GM23338 (cell line): Measurements from ENCODE around the gene ENOX1. TPM values are rescaled to one million over a fixed set of nuclear protein-coding genes. Genes with fewer than 3 reads are reported as not detected.
A peak's percentile ranks its signal among the peaks of the same experiment; 100 is the strongest.

Experiments
- ATAC-seq: fragments of 200-7000 bp; cut with Tn5 transposase; 3 replicates; pipeline ENCODE4 v1.9.1; 2020
- DNase-seq: peaks from one replicate; pipeline ENCODE4 v3.0.0-alpha.2; 2015; ENCODE audit warnings: low spot score
- H2AFZ ChIP-seq: fragments of 200-600 bp; sonication (generic); 2 replicates; pipeline ENCODE4 v1.8.0; 2016; ENCODE audit warnings: antibody characterized with exemption, mild to moderate bottlenecking, moderate library complexity
- H3F3A ChIP-seq: fragments of 200-600 bp; sonication (generic); replicated peaks from 2 replicates; pipeline ENCODE4 v1.8.0; 2017; ENCODE audit warnings: antibody characterized with exemption, mixed run types, low read depth
- H3K27ac ChIP-seq: fragments of 200-600 bp; sonication (generic); 2 replicates; pipeline ENCODE4 v1.6.1; 2016; ENCODE audit warnings: low read depth
- H3K27me3 ChIP-seq: fragments of 200-600 bp; sonication (generic); 2 replicates; pipeline ENCODE4 v1.8.0; 2016; ENCODE audit warnings: mild to moderate bottlenecking, mixed run types, moderate library complexity; ENCODE audit not compliant: insufficient read depth
- H3K36me3 ChIP-seq: fragments of 200-600 bp; sonication (generic); 2 replicates; pipeline ENCODE4 v1.8.0; 2016; ENCODE audit warnings: mild to moderate bottlenecking; ENCODE audit not compliant: insufficient read depth
- H3K4me1 ChIP-seq: fragments of 200-600 bp; sonication (generic); 2 replicates; pipeline ENCODE4 v1.8.0; 2016; ENCODE audit warnings: mild to moderate bottlenecking, moderate library complexity; ENCODE audit not compliant: insufficient read depth
- H3K4me2 ChIP-seq: fragments of 200-600 bp; sonication (generic); 2 replicates; pipeline ENCODE4 v1.7.1; 2017; ENCODE audit warnings: mixed run types
- H3K4me3 ChIP-seq: fragments of 200-600 bp; sonication (generic); 2 replicates; pipeline ENCODE4 v1.6.1; 2016; ENCODE audit warnings: mixed run types
- H3K79me2 ChIP-seq: fragments of 200-600 bp; sonication (generic); replicated peaks from 2 replicates; pipeline ENCODE4 v1.8.0; 2017; ENCODE audit warnings: mild to moderate bottlenecking; ENCODE audit not compliant: insufficient read depth
- H3K9me2 ChIP-seq: fragments of 200-600 bp; sonication (generic); 2 replicates; pipeline ENCODE4 v1.8.0; 2017; ENCODE audit not compliant: insufficient read depth
- H4K20me1 ChIP-seq: fragments of 200-600 bp; sonication (generic); replicated peaks from 2 replicates; pipeline ENCODE4 v1.8.0; 2017; ENCODE audit warnings: mild to moderate bottlenecking; ENCODE audit not compliant: insufficient read depth
- H3K27ac Mint-ChIP-seq: 2 replicates; pipeline ENCODE4 v1.8.0; 2020; ENCODE audit warnings: inconsistent platforms, mild to moderate bottlenecking, moderate library complexity, mixed read lengths
- H3K27me3 Mint-ChIP-seq: 3 replicates; pipeline ENCODE4 v1.8.0; 2022; ENCODE audit warnings: low read depth, mild to moderate bottlenecking, moderate library complexity, mixed read lengths, inconsistent platforms; ENCODE audit not compliant: insufficient read depth, poor library complexity
- H3K36me3 Mint-ChIP-seq: 3 replicates; pipeline ENCODE4 v1.8.0; 2021; ENCODE audit warnings: low read depth, mild to moderate bottlenecking, inconsistent platforms, moderate library complexity, mixed read lengths
- H3K4me1 Mint-ChIP-seq: 3 replicates; pipeline ENCODE4 v1.8.0; 2020; ENCODE audit warnings: mild to moderate bottlenecking, inconsistent platforms, mixed read lengths
- H3K4me3 Mint-ChIP-seq: 3 replicates; pipeline ENCODE4 v1.8.0; 2021; ENCODE audit warnings: moderate library complexity, mild to moderate bottlenecking, inconsistent platforms, mixed read lengths
- H3K9me3 Mint-ChIP-seq: 3 replicates; pipeline ENCODE4 v1.8.0; 2020; ENCODE audit warnings: moderate library complexity, mild to moderate bottlenecking, inconsistent platforms, mixed read lengths
- CREB1 ChIP-seq: fragments of 250-450 bp; sonication (Bioruptor Pico); IDR thresholded peaks from 2 replicates; pipeline ENCODE4 v1.5.0; 2020; ENCODE audit warnings: low read depth, mild to moderate bottlenecking, moderate library complexity
- EZH2 ChIP-seq: fragments of 200-600 bp; sonication (generic); IDR thresholded peaks from one replicate; pipeline ENCODE4 v1.8.0; 2017; ENCODE audit warnings: antibody characterized with exemption, mild to moderate bottlenecking, low read depth; ENCODE audit not compliant: unreplicated experiment
- EZH2phosphoT487 ChIP-seq: fragments of 200-600 bp; sonication (generic); IDR thresholded peaks from one replicate; pipeline ENCODE4 v1.8.1; 2018; ENCODE audit warnings: antibody characterized with exemption; ENCODE audit not compliant: unreplicated experiment
- JUNB ChIP-seq: IDR thresholded peaks from one replicate; pipeline ENCODE4 v1.6.1; 2016; ENCODE audit warnings: antibody characterized with exemption; ENCODE audit not compliant: unreplicated experiment
- NANOG ChIP-seq: IDR thresholded peaks from 2 replicates; pipeline ENCODE4 v1.6.1; 2016; ENCODE audit warnings: antibody characterized with exemption, borderline replicate concordance
- POLR2AphosphoS5 ChIP-seq: IDR thresholded peaks from 2 replicates; pipeline ENCODE4 v1.6.1; 2016; ENCODE audit warnings: antibody characterized with exemption, low read depth
- STAT1 ChIP-seq: IDR thresholded peaks from one replicate; pipeline ENCODE4 v1.6.1; 2016; ENCODE audit warnings: antibody characterized with exemption; ENCODE audit not compliant: unreplicated experiment
- ZNF114 ChIP-seq: fragments of 250-450 bp; sonication (Bioruptor Pico); IDR thresholded peaks from 2 replicates; pipeline ENCODE4 v1.5.0; 2020; ENCODE audit warnings: mild to moderate bottlenecking, moderate library complexity
- ZNF331 ChIP-seq: fragments of 250-450 bp; sonication (Bioruptor Pico); IDR thresholded peaks from 2 replicates; pipeline ENCODE4 v1.5.0; 2020; ENCODE audit warnings: low read depth, mild to moderate bottlenecking, moderate library complexity
- polyA plus RNA-seq: library from polyadenylated mRNA; unstranded; fragments of >200 nt; fragmentation: Nextera tagmentation; extraction: Ambion mirVana; gene quantifications from 2 replicates; pipeline ENCODE4 v1.2.1, GENCODE V29; 2016
- total RNA-seq: library from RNA; depleted of rRNA; stranded (reverse); fragments of >200 nt; shearing (Covaris generic); gene quantifications from 2 replicates; pipeline ENCODE4 v1.2.3, GENCODE V29; 2014
- TF ChIP-seq, protein P1 (sequence below): IDR thresholded peaks from one replicate; pipeline ENCODE4 v1.6.1; 2018; ENCODE audit warnings: antibody characterized with exemption; ENCODE audit not compliant: unreplicated experiment
- TF ChIP-seq, protein P2 (sequence below): fragments of 250-450 bp; sonication (Bioruptor Pico); IDR thresholded peaks from 2 replicates; pipeline ENCODE4 v1.5.0; 2020; ENCODE audit warnings: mild to moderate bottlenecking, moderate library complexity
- TF ChIP-seq, protein P3 (sequence below), 2 experiments: fragments of 200-600 bp in 1 of 2; sonication (generic) in 1 of 2; conservative IDR thresholded peaks; 2 replicates each; pipeline versions ENCODE4 v1.5.1 to v1.6.1; 2016 to 2017; ENCODE audit warnings: antibody characterized with exemption in 2 of 2, low read depth in 2 of 2, mild to moderate bottlenecking in 2 of 2, moderate library complexity in 1 of 2
- TF ChIP-seq, protein P4 (sequence below): IDR thresholded peaks from 2 replicates; pipeline ENCODE4 v1.6.1; 2016; ENCODE audit warnings: antibody characterized with exemption

Gene ENOX1
- total and polyA plus RNA-seq, 2 experiments from 2014 or later = 0.66 to 0.81 TPM

DNA sequence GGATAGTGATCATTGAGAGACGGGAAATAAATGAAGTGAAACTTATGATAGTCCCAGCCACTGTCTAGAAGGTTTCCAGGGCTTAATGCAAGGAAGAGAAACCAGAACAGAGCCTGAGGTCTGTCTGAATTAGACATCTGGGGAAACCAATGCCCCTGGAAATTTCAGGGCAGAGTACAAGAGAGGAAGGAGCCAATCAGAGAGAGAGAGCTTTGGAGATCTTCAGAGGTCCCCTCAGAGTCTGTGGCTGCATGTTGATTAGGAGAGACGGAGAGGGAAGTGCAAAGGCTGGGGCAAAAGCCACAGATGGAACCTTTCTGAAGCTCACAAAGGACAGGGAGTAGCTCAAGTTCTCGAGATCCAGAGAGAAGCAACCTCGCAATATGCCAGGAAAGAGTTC, 385.4 kb downstream of the ENOX1 start:
- H3K36me3 ChIP-seq = no peaks in the 10 kb centered on the region
- H3K9me2 ChIP-seq = peaks cover 14% of the 10 kb centered on the region
- Mint-ChIP-seq H3K27ac (no peak overlapping the region), H3K9me3 (no peaks in the 10 kb centered on the region), H3K4me3 (no peak overlapping the region), H3K27me3 (no peaks in the 10 kb centered on the region), H3K36me3 (no peaks in the 10 kb centered on the region), H3K4me1 (peaks cover 3% of the 10 kb centered on the region; the same call in 2 of the 3 replicates)
- no peak overlapping the region for H3K4me2 ChIP-seq
- ATAC-seq (no peak), DNase-seq (no peak)
- no peaks in the 10 kb centered on the region for H3F3A ChIP-seq
- H3K4me3 ChIP-seq = no peak overlapping the region
- peak overlapping the region; percentile 88 for H2AFZ ChIP-seq
- H3K4me1 ChIP-seq = no peaks in the 10 kb centered on the region
- H3K27me3 ChIP-seq = no peaks in the 10 kb centered on the region
- H3K79me2 ChIP-seq = no peaks in the 10 kb centered on the region
- no peak overlapping the region for H3K27ac ChIP-seq
- TF ChIP-seq, protein P1, sequence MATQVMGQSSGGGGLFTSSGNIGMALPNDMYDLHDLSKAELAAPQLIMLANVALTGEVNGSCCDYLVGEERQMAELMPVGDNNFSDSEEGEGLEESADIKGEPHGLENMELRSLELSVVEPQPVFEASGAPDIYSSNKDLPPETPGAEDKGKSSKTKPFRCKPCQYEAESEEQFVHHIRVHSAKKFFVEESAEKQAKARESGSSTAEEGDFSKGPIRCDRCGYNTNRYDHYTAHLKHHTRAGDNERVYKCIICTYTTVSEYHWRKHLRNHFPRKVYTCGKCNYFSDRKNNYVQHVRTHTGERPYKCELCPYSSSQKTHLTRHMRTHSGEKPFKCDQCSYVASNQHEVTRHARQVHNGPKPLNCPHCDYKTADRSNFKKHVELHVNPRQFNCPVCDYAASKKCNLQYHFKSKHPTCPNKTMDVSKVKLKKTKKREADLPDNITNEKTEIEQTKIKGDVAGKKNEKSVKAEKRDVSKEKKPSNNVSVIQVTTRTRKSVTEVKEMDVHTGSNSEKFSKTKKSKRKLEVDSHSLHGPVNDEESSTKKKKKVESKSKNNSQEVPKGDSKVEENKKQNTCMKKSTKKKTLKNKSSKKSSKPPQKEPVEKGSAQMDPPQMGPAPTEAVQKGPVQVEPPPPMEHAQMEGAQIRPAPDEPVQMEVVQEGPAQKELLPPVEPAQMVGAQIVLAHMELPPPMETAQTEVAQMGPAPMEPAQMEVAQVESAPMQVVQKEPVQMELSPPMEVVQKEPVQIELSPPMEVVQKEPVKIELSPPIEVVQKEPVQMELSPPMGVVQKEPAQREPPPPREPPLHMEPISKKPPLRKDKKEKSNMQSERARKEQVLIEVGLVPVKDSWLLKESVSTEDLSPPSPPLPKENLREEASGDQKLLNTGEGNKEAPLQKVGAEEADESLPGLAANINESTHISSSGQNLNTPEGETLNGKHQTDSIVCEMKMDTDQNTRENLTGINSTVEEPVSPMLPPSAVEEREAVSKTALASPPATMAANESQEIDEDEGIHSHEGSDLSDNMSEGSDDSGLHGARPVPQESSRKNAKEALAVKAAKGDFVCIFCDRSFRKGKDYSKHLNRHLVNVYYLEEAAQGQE = no peak
- TF ChIP-seq EZH2phosphoT487 (no peak), CREB1 (CRISPR knock-in tag) (no peak), EZH2 (no peak), STAT1 (no peak), ZNF331 (CRISPR knock-in tag) (no peak), NANOG (no peak), JUNB (no peak), POLR2AphosphoS5 (no peak), ZNF114 (CRISPR knock-in tag) (no peak)
- TF ChIP-seq, protein P2, sequence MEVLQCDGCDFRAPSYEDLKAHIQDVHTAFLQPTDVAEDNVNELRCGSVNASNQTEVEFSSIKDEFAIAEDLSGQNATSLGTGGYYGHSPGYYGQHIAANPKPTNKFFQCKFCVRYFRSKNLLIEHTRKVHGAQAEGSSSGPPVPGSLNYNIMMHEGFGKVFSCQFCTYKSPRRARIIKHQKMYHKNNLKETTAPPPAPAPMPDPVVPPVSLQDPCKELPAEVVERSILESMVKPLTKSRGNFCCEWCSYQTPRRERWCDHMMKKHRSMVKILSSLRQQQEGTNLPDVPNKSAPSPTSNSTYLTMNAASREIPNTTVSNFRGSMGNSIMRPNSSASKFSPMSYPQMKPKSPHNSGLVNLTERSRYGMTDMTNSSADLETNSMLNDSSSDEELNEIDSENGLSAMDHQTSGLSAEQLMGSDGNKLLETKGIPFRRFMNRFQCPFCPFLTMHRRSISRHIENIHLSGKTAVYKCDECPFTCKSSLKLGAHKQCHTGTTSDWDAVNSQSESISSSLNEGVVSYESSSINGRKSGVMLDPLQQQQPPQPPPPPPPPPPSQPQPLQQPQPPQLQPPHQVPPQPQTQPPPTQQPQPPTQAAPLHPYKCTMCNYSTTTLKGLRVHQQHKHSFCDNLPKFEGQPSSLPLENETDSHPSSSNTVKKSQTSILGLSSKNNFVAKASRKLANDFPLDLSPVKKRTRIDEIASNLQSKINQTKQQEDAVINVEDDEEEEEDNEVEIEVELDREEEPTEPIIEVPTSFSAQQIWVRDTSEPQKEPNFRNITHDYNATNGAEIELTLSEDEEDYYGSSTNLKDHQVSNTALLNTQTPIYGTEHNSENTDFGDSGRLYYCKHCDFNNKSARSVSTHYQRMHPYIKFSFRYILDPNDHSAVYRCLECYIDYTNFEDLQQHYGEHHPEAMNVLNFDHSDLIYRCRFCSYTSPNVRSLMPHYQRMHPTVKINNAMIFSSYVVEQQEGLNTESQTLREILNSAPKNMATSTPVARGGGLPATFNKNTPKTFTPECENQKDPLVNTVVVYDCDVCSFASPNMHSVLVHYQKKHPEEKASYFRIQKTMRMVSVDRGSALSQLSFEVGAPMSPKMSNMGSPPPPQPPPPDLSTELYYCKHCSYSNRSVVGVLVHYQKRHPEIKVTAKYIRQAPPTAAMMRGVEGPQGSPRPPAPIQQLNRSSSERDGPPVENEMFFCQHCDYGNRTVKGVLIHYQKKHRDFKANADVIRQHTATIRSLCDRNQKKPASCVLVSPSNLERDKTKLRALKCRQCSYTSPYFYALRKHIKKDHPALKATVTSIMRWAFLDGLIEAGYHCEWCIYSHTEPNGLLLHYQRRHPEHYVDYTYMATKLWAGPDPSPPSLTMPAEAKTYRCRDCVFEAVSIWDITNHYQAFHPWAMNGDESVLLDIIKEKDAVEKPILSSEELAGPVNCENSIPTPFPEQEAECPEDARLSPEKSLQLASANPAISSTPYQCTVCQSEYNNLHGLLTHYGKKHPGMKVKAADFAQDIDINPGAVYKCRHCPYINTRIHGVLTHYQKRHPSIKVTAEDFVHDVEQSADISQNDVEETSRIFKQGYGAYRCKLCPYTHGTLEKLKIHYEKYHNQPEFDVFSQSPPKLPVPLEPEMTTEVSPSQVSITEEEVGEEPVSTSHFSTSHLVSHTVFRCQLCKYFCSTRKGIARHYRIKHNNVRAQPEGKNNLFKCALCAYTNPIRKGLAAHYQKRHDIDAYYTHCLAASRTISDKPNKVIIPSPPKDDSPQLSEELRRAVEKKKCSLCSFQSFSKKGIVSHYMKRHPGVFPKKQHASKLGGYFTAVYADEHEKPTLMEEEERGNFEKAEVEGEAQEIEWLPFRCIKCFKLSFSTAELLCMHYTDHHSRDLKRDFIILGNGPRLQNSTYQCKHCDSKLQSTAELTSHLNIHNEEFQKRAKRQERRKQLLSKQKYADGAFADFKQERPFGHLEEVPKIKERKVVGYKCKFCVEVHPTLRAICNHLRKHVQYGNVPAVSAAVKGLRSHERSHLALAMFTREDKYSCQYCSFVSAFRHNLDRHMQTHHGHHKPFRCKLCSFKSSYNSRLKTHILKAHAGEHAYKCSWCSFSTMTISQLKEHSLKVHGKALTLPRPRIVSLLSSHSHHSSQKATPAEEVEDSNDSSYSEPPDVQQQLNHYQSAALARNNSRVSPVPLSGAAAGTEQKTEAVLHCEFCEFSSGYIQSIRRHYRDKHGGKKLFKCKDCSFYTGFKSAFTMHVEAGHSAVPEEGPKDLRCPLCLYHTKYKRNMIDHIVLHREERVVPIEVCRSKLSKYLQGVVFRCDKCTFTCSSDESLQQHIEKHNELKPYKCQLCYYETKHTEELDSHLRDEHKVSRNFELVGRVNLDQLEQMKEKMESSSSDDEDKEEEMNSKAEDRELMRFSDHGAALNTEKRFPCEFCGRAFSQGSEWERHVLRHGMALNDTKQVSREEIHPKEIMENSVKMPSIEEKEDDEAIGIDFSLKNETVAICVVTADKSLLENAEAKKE (CRISPR knock-in tag) = no peak
- TF ChIP-seq, protein P3, sequence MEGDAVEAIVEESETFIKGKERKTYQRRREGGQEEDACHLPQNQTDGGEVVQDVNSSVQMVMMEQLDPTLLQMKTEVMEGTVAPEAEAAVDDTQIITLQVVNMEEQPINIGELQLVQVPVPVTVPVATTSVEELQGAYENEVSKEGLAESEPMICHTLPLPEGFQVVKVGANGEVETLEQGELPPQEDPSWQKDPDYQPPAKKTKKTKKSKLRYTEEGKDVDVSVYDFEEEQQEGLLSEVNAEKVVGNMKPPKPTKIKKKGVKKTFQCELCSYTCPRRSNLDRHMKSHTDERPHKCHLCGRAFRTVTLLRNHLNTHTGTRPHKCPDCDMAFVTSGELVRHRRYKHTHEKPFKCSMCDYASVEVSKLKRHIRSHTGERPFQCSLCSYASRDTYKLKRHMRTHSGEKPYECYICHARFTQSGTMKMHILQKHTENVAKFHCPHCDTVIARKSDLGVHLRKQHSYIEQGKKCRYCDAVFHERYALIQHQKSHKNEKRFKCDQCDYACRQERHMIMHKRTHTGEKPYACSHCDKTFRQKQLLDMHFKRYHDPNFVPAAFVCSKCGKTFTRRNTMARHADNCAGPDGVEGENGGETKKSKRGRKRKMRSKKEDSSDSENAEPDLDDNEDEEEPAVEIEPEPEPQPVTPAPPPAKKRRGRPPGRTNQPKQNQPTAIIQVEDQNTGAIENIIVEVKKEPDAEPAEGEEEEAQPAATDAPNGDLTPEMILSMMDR (conservative IDR thresholded peaks at IDR 0.05; ENCODE audit: low read depth in 2 of 2) = no peak
- TF ChIP-seq, protein P4, sequence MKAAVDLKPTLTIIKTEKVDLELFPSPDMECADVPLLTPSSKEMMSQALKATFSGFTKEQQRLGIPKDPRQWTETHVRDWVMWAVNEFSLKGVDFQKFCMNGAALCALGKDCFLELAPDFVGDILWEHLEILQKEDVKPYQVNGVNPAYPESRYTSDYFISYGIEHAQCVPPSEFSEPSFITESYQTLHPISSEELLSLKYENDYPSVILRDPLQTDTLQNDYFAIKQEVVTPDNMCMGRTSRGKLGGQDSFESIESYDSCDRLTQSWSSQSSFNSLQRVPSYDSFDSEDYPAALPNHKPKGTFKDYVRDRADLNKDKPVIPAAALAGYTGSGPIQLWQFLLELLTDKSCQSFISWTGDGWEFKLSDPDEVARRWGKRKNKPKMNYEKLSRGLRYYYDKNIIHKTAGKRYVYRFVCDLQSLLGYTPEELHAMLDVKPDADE = no peak
- H4K20me1 ChIP-seq = no peaks in the 10 kb centered on the region
